KOPT-K1 (cell line): Measurements from ENCODE around the gene NKAIN2.
"Not testable (repeated sequence)": the region's sequence is repeated elsewhere in the genome, so short reads cannot be mapped to it uniquely, and the experiment has no call there.

ENCODE experiments used
- H3K27ac ChIP-seq: fragments of 200-600 bp; sonication (generic); 2 replicates; pipeline ENCODE4 v1.5.1; 2016; ENCODE audit warnings: antibody characterized with exemption, mild to moderate bottlenecking, low read depth, low read length; ENCODE audit not compliant: poor library complexity, severe bottlenecking
- H3K36me3 ChIP-seq: fragments of 200-600 bp; sonication (generic); 2 replicates; pipeline ENCODE4 v1.5.1; 2017; ENCODE audit warnings: antibody characterized with exemption, mild to moderate bottlenecking, low read length, moderate library complexity; ENCODE audit not compliant: insufficient read depth
- H3K9me3 ChIP-seq: fragments of 200-600 bp; sonication (generic); 2 replicates; pipeline ENCODE4 v1.5.1; 2017; ENCODE audit warnings: antibody characterized with exemption, low read length, mild to moderate bottlenecking; ENCODE audit not compliant: insufficient read depth, poor library complexity, severe bottlenecking

The NKAIN2 gene

GRCh38 chr6:124223611-124224345, 420.1 kb downstream of the NKAIN2 start:
- Histone ChIP-seq H3K9me3 (no peaks in the 10 kb centered on the region), H3K36me3 (no peaks in the 10 kb centered on the region), H3K27ac (no peak overlapping the region)

GRCh38 chr6:124226396-124226795, 422.7 kb downstream of the NKAIN2 start:
- H3K9me3 ChIP-seq = no peaks in the 10 kb centered on the region
- no peaks in the 10 kb centered on the region for H3K36me3 ChIP-seq
- no peak overlapping the region for H3K27ac ChIP-seq

- Histone ChIP-seq H3K27ac (no peak overlapping the region), H3K36me3 (no peaks in the 10 kb centered on the region), H3K9me3 (no peaks in the 10 kb centered on the region)
Observed at GRCh38 chr6:124233221-124233620, 429.6 kb downstream of the NKAIN2 start.

GRCh38 chr6:124234801-124235200, 431.1 kb downstream of the NKAIN2 start:
- Histone ChIP-seq H3K9me3 (no peaks in the 10 kb centered on the region), H3K36me3 (no peaks in the 10 kb centered on the region), H3K27ac (no peak overlapping the region)

- Histone ChIP-seq H3K27ac (no peak overlapping the region), H3K9me3 (no peaks in the 10 kb centered on the region), H3K36me3 (no peaks in the 10 kb centered on the region)
Observed at GRCh38 chr6:124237911-124238310, 434.2 kb downstream of the NKAIN2 start.

GRCh38 chr6:124238408-124238807, 434.7 kb downstream of the NKAIN2 start:
- not testable (repeated sequence) for H3K36me3 ChIP-seq, H3K27ac ChIP-seq, H3K9me3 ChIP-seq

- no peak overlapping the region for H3K27ac ChIP-seq
- H3K9me3 ChIP-seq = no peaks in the 10 kb centered on the region
- H3K36me3 ChIP-seq = no peaks in the 10 kb centered on the region
Observed at GRCh38 chr6:124254941-124255685, 451.4 kb downstream of the NKAIN2 start.

- Histone ChIP-seq H3K27ac (no peak overlapping the region), H3K36me3 (no peaks in the 10 kb centered on the region), H3K9me3 (no peaks in the 10 kb centered on the region)
Observed at GRCh38 chr6:124260337-124260736, 456.7 kb downstream of the NKAIN2 start.

- Histone ChIP-seq H3K36me3 (no peaks in the 10 kb centered on the region), H3K27ac (no peak overlapping the region), H3K9me3 (no peaks in the 10 kb centered on the region)
Observed at GRCh38 chr6:124269733-124270132, 466.1 kb downstream of the NKAIN2 start.

- no peaks in the 10 kb centered on the region for H3K9me3 ChIP-seq
- no peaks in the 10 kb centered on the region for H3K36me3 ChIP-seq
- no peak overlapping the region for H3K27ac ChIP-seq
Observed at GRCh38 chr6:124273701-124274100, 470.0 kb downstream of the NKAIN2 start.

- Histone ChIP-seq H3K27ac (no peak overlapping the region), H3K9me3 (no peaks in the 10 kb centered on the region), H3K36me3 (no peaks in the 10 kb centered on the region)
Observed at GRCh38 chr6:124282541-124282940, 478.9 kb downstream of the NKAIN2 start.

GRCh38 chr6:124283486-124283885, 479.8 kb downstream of the NKAIN2 start:
- H3K27ac ChIP-seq = no peak overlapping the region
- no peaks in the 10 kb centered on the region for H3K9me3 ChIP-seq
- H3K36me3 ChIP-seq = no peaks in the 10 kb centered on the region

- Histone ChIP-seq H3K27ac (no peak overlapping the region), H3K36me3 (no peaks in the 10 kb centered on the region), H3K9me3 (no peaks in the 10 kb centered on the region)
Observed at GRCh38 chr6:124285146-124285545, 481.5 kb downstream of the NKAIN2 start.

GRCh38 chr6:124294574-124295200, 491.0 kb downstream of the NKAIN2 start:
- no peak overlapping the region for H3K27ac ChIP-seq
- H3K36me3 ChIP-seq = no peaks in the 10 kb centered on the region

GRCh38 chr6:124297507-124297906, 493.8 kb downstream of the NKAIN2 start:
- H3K9me3 ChIP-seq = no peaks in the 10 kb centered on the region
- no peak overlapping the region for H3K27ac ChIP-seq
- no peaks in the 10 kb centered on the region for H3K36me3 ChIP-seq

More at GRCh38 chr6:124294574-124295200, 491.0 kb downstream of the NKAIN2 start:
- H3K9me3 ChIP-seq = no peaks in the 10 kb centered on the region
